DLD1 (cell line): ENCODE results near the gene PRKAR1B.

Experiments used
- in situ Hi-C: cut with HindIII; loops from 2 replicates; pipeline ENCODE4 v1.10.0; 2017; ENCODE audit warnings: low sequenced_read_pairs

The PRKAR1B gene

GRCh38 chr7:698515-699475 is 28.3 kb downstream of the PRKAR1B start:
- in situ Hi-C loops = no loop called here

GRCh38 chr7:696812-697551 is 30.1 kb downstream of the PRKAR1B start:
- in situ Hi-C loops = no loop called here

GRCh38 chr7:696426-696811 is 30.7 kb downstream of the PRKAR1B start:
- in situ Hi-C loops = no loop called here

- in situ Hi-C loops = no loop called here
Observed at GRCh38 chr7:693280-693679, 33.8 kb downstream of the PRKAR1B start.

GRCh38 chr7:691361-692045 is 35.6 kb downstream of the PRKAR1B start:
- in situ Hi-C loops = no loop called here

GRCh38 chr7:690478-691360 is 36.4 kb downstream of the PRKAR1B start:
- in situ Hi-C loops = no loop called here

- in situ Hi-C loops = no loop called here
Observed at GRCh38 chr7:685540-685939, 41.5 kb downstream of the PRKAR1B start.

- in situ Hi-C loops = no loop called here
Observed at GRCh38 chr7:684416-684815, 42.7 kb downstream of the PRKAR1B start.

- in situ Hi-C loops = no loop called here
Observed at GRCh38 chr7:683526-684205, 43.4 kb downstream of the PRKAR1B start.

GRCh38 chr7:682810-683209 is 44.3 kb downstream of the PRKAR1B start:
- in situ Hi-C loops = no loop called here

- in situ Hi-C loops = no loop called here
Observed at GRCh38 chr7:681551-682307, 45.4 kb downstream of the PRKAR1B start.

GRCh38 chr7:680411-681127 is 46.5 kb downstream of the PRKAR1B start:
- in situ Hi-C loops = no loop called here

- in situ Hi-C loops = no loop called here
Observed at GRCh38 chr7:676972-677385, 50.1 kb downstream of the PRKAR1B start.

GRCh38 chr7:676246-676971 is 50.7 kb downstream of the PRKAR1B start:
- in situ Hi-C loops = no loop called here

GRCh38 chr7:674454-675410 is 52.3 kb downstream of the PRKAR1B start:
- in situ Hi-C loops = no loop called here

- in situ Hi-C loops = no loop called here
Observed at GRCh38 chr7:673681-674453, 53.2 kb downstream of the PRKAR1B start.
